NT2/D1 (cell line): ENCODE measurements around the gene SELPLG.

Source experiments
- SUZ12 ChIP-seq: IDR thresholded peaks from 2 replicates; pipeline ENCODE4 v1.6.1; 2011; ENCODE audit not compliant: insufficient read length, insufficient read depth; ENCODE audit errors: extremely low read depth
- YY1 ChIP-seq: IDR thresholded peaks from 2 replicates; pipeline ENCODE4 v1.6.1; 2011; ENCODE audit not compliant: insufficient read length, insufficient read depth
- ZNF274 ChIP-seq: IDR thresholded peaks from 2 replicates; pipeline ENCODE4 v1.6.1; 2011; ENCODE audit warnings: mild to moderate bottlenecking, low read depth, low read length

- no peak for TF ChIP-seq ZNF274
- no peak for TF ChIP-seq SUZ12
- no peak for TF ChIP-seq YY1
Observed at GRCh38 chr12:108642269-108642870, 8.7 kb upstream of the SELPLG start.
